ENCODE results near the gene UGCG.
"Not testable (repeated sequence)": the region's sequence is repeated elsewhere in the genome, so short reads cannot be mapped to it uniquely, and the experiment has no call there.

The UGCG gene

GRCh38 chr9:111891910-111892499 lies 4.6 kb upstream of the UGCG start:
- DNase-seq: no peak

- DNase-seq: peak; percentile 29
These were observed 457 bp downstream of the UGCG start for GRCh38 chr9:111896942-111897600.

GRCh38 chr9:111897601-111898137 lies 1.1 kb downstream of the UGCG start:
- DNase-seq: no peak

GRCh38 chr9:111898331-111899096 lies 1.9 kb downstream of the UGCG start:
- DNase-seq: no peak

- DNase-seq: no peak
These were observed 3.7 kb downstream of the UGCG start for GRCh38 chr9:111900151-111900857.

GRCh38 chr9:111900858-111901612 lies 4.4 kb downstream of the UGCG start:
- DNase-seq: no peak

- no peak for DNase-seq
These were observed 6.0 kb downstream of the UGCG start for GRCh38 chr9:111902391-111903139.

GRCh38 chr9:111903535-111903934 lies 6.9 kb downstream of the UGCG start:
- DNase-seq: not testable (repeated sequence)

- DNase-seq: no peak
These were observed 7.4 kb downstream of the UGCG start for GRCh38 chr9:111904026-111904425.

- no peak for DNase-seq
These were observed 8.3 kb downstream of the UGCG start for GRCh38 chr9:111904891-111905291.

- no peak for DNase-seq
These were observed 10.5 kb downstream of the UGCG start for GRCh38 chr9:111907147-111907546.

GRCh38 chr9:111909444-111909843 lies 12.8 kb downstream of the UGCG start:
- no peak for DNase-seq

GRCh38 chr9:111910428-111910827 lies 13.8 kb downstream of the UGCG start:
- DNase-seq: no peak

- DNase-seq: no peak
These were observed 16.5 kb downstream of the UGCG start for GRCh38 chr9:111913159-111913558.

GRCh38 chr9:111914749-111915424 lies 18.3 kb downstream of the UGCG start:
- DNase-seq: no peak

- no peak for DNase-seq
These were observed 18.8 kb downstream of the UGCG start for GRCh38 chr9:111915425-111915758.

- peak; percentile 41 for DNase-seq
These were observed 19.6 kb downstream of the UGCG start for GRCh38 chr9:111916234-111916645.

GRCh38 chr9:111917201-111917600 lies 20.6 kb downstream of the UGCG start:
- no peak for DNase-seq

- DNase-seq: no peak
These were observed 21.4 kb downstream of the UGCG start for GRCh38 chr9:111917980-111918379.

- no peak for DNase-seq
These were observed 23.3 kb downstream of the UGCG start for GRCh38 chr9:111919875-111920274.

- no peak for DNase-seq
These were observed 23.9 kb downstream of the UGCG start for GRCh38 chr9:111920531-111920930.
